Measurements from ENCODE around the gene ERVK3-1.
A peak's percentile ranks its signal among the peaks of the same experiment; 100 is the strongest.
"Not testable (repeated sequence)": the region's sequence is repeated elsewhere in the genome, so short reads cannot be mapped to it uniquely, and the experiment has no call there.

Gene ERVK3-1

GRCh38 chr19:58305065-58305931 is at the start of gene ERVK3-1:
Gene ERVK3-1 (plus strand): TSS chr19:58305377. CDS start chr19:58312169, 6,792 bp downstream.
- DNase-seq = peak; percentile 91

GRCh38 chr19:58258259-58258658 is 46.9 kb upstream of the ERVK3-1 start:
- not testable (repeated sequence) for DNase-seq

- DNase-seq = no peak
These were observed 43.6 kb upstream of the ERVK3-1 start for GRCh38 chr19:58261600-58261967.

- DNase-seq = no peak
These were observed 42.9 kb upstream of the ERVK3-1 start for GRCh38 chr19:58261968-58262921.

- no peak for DNase-seq
These were observed 42.3 kb upstream of the ERVK3-1 start for GRCh38 chr19:58262922-58263296.

GRCh38 chr19:58265100-58265499 is 40.1 kb upstream of the ERVK3-1 start:
- no peak for DNase-seq

GRCh38 chr19:58268344-58268743 is 36.8 kb upstream of the ERVK3-1 start:
- no peak for DNase-seq

- no peak for DNase-seq
These were observed 30.4 kb upstream of the ERVK3-1 start for GRCh38 chr19:58274771-58275201.

- no peak for DNase-seq
These were observed 29.6 kb upstream of the ERVK3-1 start for GRCh38 chr19:58275564-58275963.

- DNase-seq = no peak
These were observed 28.0 kb upstream of the ERVK3-1 start for GRCh38 chr19:58277197-58277596.

- no peak for DNase-seq
These were observed 27.2 kb upstream of the ERVK3-1 start for GRCh38 chr19:58277748-58278540.

GRCh38 chr19:58278541-58279041 is 26.6 kb upstream of the ERVK3-1 start, which contains the start of gene ZNF8:
Gene ZNF8 (plus strand): TSS chr19:58278955. CDS start chr19:58279082, 127 bp downstream.
- DNase-seq = peak; percentile 91

- DNase-seq = no peak
These were observed 25.9 kb upstream of the ERVK3-1 start for GRCh38 chr19:58279042-58279924.

- no peak for DNase-seq
These were observed 25.3 kb upstream of the ERVK3-1 start for GRCh38 chr19:58279925-58280316.

GRCh38 chr19:58284199-58284598 is 21.0 kb upstream of the ERVK3-1 start:
- no peak for DNase-seq

- DNase-seq = no peak
These were observed 13.2 kb upstream of the ERVK3-1 start for GRCh38 chr19:58291943-58292342.

GRCh38 chr19:58294743-58295374 is 10.3 kb upstream of the ERVK3-1 start:
- DNase-seq = no peak

GRCh38 chr19:58296104-58296503 is 9.1 kb upstream of the ERVK3-1 start:
- DNase-seq = no peak

- DNase-seq = no peak
These were observed 4.6 kb upstream of the ERVK3-1 start for GRCh38 chr19:58300620-58301019.

- DNase-seq = no peak
These were observed 922 bp upstream of the ERVK3-1 start for GRCh38 chr19:58304255-58304654.

- no peak for DNase-seq
These were observed 471 bp upstream of the ERVK3-1 start for GRCh38 chr19:58304748-58305064.

Data from NCI-H526 treated with DMSO at 0.1 percent for 48 hours (cell line).